Fibroblast of lung (primary cell): ENCODE measurements around the gene TBX10. TPM values are rescaled to one million over a fixed set of nuclear protein-coding genes. Genes with fewer than 3 reads are reported as not detected.

Source experiments
- DNase-seq, 2 donors: peaks; one replicate each; pipeline versions ENCODE4 v3.0.0 to v3.0.0-alpha.2; 2010; ENCODE audit warnings: low read depth in 2 of 2
- H2AFZ ChIP-seq: 2 replicates; pipeline ENCODE4 v1.5.1; 2012; ENCODE audit warnings: low read length, control low read depth, inconsistent platforms
- H3K27ac ChIP-seq: 2 replicates; pipeline ENCODE4 v1.5.1; 2011; ENCODE audit warnings: low read length, control low read depth; ENCODE audit not compliant: insufficient read depth
- H3K27me3 ChIP-seq: 2 replicates; pipeline ENCODE4 v1.5.1; 2011; ENCODE audit warnings: mild to moderate bottlenecking, low read length; ENCODE audit not compliant: control insufficient read depth, insufficient read depth
- H3K36me3 ChIP-seq: 2 replicates; pipeline ENCODE4 v1.5.1; 2011; ENCODE audit warnings: low read length; ENCODE audit not compliant: control insufficient read depth, insufficient read depth
- H3K4me1 ChIP-seq: 2 replicates; pipeline ENCODE4 v1.5.1; 2011; ENCODE audit warnings: low read length; ENCODE audit not compliant: control insufficient read depth, insufficient read depth; ENCODE audit errors: extremely low read depth
- H3K4me2 ChIP-seq: 2 replicates; pipeline ENCODE4 v1.5.1; 2011; ENCODE audit warnings: low read length, control low read depth; ENCODE audit not compliant: insufficient read depth; ENCODE audit errors: extremely low read depth
- H3K4me3 ChIP-seq, 4 experiments: fragments of 200-600 bp in 1 of 4; sonication (generic) in 1 of 4; replicated peaks in 1 of 4; 2 replicates each; pipeline ENCODE4 v1.5.1; 2011 to 2016; ENCODE audit warnings: low read length in 4 of 4, low read depth in 3 of 4, mild to moderate bottlenecking in 3 of 4, control low read depth in 2 of 4, inconsistent platforms in 1 of 4, mixed read lengths in 1 of 4; ENCODE audit not compliant: insufficient read depth in 1 of 4; ENCODE audit errors: control extremely low read depth in 1 of 4
- H3K79me2 ChIP-seq: 2 replicates; pipeline ENCODE4 v1.5.1; 2012; ENCODE audit warnings: mild to moderate bottlenecking, low read length, inconsistent platforms; ENCODE audit not compliant: control insufficient read depth, insufficient read depth
- H3K9ac ChIP-seq: 2 replicates; pipeline ENCODE4 v1.5.1; 2011; ENCODE audit warnings: mild to moderate bottlenecking, low read length, control low read depth; ENCODE audit not compliant: insufficient read depth
- H3K9me3 ChIP-seq: 2 replicates; pipeline ENCODE4 v1.5.1; 2012; ENCODE audit warnings: low read depth, low read length; ENCODE audit not compliant: control insufficient read depth, insufficient read depth
- H4K20me1 ChIP-seq: 2 replicates; pipeline ENCODE4 v1.5.1; 2011; ENCODE audit warnings: low read length; ENCODE audit not compliant: control insufficient read depth, insufficient read depth; ENCODE audit errors: extremely low read depth
- EZH2 ChIP-seq: IDR thresholded peaks from 2 replicates; pipeline ENCODE4 v1.5.1; 2012; ENCODE audit warnings: low read length, control low read depth, mild to moderate bottlenecking; ENCODE audit errors: missing control alignments
- polyA plus RNA-seq, 2 donors: library from polyadenylated mRNA; depleted of rRNA in 1 of 2; stranded (reverse) in 1 of 2; unstranded in 1 of 2; fragments of >200 nt; gene quantifications; 2 replicates each; pipeline ENCODE4 v1.2.1, GENCODE V29; 2011 to 2012; ENCODE audit warnings: missing spikeins in 1 of 2
- total RNA-seq: library from RNA; depleted of rRNA; stranded (reverse); fragments of >200 nt; gene quantifications from 2 replicates; pipeline ENCODE4 v1.2.1, GENCODE V29; 2014
- TF ChIP-seq, protein P1 (sequence below), 2 donors: IDR thresholded peaks in 1 of 2; conservative IDR thresholded peaks in 1 of 2; 1 replicate in 1 of 2; 2 replicates in 1 of 2; pipeline ENCODE4 v1.5.1; 2011 to 2012; ENCODE audit warnings: low read length in 2 of 2, control low read depth in 1 of 2, inconsistent platforms in 1 of 2, low read depth in 1 of 2, mild to moderate bottlenecking in 1 of 2

TBX10 gene
- total and polyA plus RNA-seq, 2 donors (not counting 1 experiment from before 2014, with no cell fraction given) = not detected

DNA sequence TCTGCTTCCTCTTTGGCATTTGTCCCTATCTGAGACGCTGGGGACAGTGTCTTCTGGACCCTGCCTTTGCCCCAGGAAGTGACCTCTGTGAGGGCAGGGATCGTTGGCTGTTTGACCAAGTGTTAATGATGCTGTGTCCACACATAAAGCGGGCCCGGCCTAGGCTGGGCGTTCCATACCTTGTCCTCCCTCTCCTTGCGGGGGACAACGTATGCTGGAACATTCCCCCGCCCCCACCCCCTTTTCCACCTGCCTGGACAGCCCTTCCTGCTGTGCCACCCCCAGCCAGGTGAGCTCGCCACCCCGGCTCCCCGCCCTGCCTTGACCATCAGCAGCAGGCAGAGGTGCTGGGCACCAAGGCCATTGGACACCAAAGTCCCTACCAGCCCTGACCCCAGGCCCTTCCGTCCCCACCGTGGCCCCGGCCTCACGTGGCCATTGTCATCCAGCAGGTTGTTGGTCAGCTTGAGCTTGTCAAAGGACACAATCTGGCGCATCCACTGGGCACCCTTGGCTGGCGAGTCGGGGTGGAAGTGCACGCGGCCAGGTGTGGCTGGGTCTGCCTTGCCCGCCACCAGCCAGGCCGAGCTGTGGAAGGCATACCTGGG lies 5.7 kb downstream of the TBX10 start:
- Histone ChIP-seq H3K4me2 (no peak overlapping the region), H3K36me3 (no peaks in the 10 kb centered on the region), H3K4me3 (no peak overlapping the region), H3K9me3 (no peaks in the 10 kb centered on the region), H2AFZ (no peak overlapping the region), H3K9ac (no peak overlapping the region), H3K79me2 (no peaks in the 10 kb centered on the region), H3K27ac (no peak overlapping the region), H3K4me1 (peaks cover 3% of the 10 kb centered on the region), H4K20me1 (no peaks in the 10 kb centered on the region), H3K27me3 (no peaks in the 10 kb centered on the region)
- DNase-seq = no peak
- TF ChIP-seq, protein P1, sequence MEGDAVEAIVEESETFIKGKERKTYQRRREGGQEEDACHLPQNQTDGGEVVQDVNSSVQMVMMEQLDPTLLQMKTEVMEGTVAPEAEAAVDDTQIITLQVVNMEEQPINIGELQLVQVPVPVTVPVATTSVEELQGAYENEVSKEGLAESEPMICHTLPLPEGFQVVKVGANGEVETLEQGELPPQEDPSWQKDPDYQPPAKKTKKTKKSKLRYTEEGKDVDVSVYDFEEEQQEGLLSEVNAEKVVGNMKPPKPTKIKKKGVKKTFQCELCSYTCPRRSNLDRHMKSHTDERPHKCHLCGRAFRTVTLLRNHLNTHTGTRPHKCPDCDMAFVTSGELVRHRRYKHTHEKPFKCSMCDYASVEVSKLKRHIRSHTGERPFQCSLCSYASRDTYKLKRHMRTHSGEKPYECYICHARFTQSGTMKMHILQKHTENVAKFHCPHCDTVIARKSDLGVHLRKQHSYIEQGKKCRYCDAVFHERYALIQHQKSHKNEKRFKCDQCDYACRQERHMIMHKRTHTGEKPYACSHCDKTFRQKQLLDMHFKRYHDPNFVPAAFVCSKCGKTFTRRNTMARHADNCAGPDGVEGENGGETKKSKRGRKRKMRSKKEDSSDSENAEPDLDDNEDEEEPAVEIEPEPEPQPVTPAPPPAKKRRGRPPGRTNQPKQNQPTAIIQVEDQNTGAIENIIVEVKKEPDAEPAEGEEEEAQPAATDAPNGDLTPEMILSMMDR (conservative IDR thresholded peaks at IDR 0.05 in 1 of 2, IDR thresholded peaks at IDR 0.05 in 1 of 2; ENCODE audit: low read depth in 1 of 2, low read length in 2 of 2) = no peak
- no peak for TF ChIP-seq EZH2

DNA sequence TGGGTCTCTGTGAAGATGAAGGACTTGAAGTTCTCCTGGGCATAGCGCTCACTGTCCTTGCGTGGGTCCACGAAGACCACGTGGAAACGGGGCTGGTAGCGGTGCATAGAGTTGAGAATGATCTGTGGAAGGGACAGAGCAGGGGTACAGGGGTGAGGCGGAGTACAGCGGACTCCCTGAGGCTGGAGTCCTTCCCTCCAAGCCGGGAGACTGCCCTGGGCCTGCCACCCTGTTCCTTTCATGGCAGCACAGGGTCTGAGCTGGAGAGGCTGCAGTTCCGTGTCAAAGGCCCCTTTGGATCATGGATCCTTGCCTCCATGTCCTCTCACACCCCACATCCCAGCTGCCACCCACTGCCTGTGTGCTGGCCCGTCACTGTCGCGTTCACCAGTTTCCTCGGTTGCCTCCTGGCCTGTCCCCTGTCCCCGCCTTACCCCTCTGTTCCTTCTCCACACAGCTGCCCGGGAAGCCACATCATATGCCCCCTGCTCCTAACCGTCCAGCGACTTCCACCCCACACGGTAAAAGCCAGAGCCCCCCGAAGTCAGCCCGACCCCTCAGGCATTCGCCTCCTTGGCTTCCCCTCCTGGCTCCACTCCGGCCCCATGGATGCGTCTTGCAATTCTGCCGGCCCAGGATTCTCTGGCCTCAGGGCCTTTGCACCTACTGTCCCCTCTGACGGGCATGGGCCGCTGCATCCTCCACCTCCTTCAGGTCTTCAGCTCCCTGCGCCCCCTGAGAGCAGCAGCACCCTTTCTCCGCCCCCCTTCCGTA lies 6.4 kb downstream of the TBX10 start:
- Histone ChIP-seq H4K20me1 (no peaks in the 10 kb centered on the region), H3K9me3 (no peaks in the 10 kb centered on the region), H3K27ac (no peak overlapping the region), H3K4me1 (peaks cover 3% of the 10 kb centered on the region), H3K4me3 (no peak overlapping the region), H3K9ac (no peak overlapping the region), H3K27me3 (no peaks in the 10 kb centered on the region), H3K79me2 (no peaks in the 10 kb centered on the region), H3K36me3 (no peaks in the 10 kb centered on the region), H3K4me2 (no peak overlapping the region), H2AFZ (no peak overlapping the region)
- no peak for TF ChIP-seq EZH2
- TF ChIP-seq, protein P1 (conservative IDR thresholded peaks at IDR 0.05 in 1 of 2, IDR thresholded peaks at IDR 0.05 in 1 of 2; ENCODE audit: low read depth in 1 of 2, low read length in 2 of 2) = no peak
- DNase-seq = no peak

DNA sequence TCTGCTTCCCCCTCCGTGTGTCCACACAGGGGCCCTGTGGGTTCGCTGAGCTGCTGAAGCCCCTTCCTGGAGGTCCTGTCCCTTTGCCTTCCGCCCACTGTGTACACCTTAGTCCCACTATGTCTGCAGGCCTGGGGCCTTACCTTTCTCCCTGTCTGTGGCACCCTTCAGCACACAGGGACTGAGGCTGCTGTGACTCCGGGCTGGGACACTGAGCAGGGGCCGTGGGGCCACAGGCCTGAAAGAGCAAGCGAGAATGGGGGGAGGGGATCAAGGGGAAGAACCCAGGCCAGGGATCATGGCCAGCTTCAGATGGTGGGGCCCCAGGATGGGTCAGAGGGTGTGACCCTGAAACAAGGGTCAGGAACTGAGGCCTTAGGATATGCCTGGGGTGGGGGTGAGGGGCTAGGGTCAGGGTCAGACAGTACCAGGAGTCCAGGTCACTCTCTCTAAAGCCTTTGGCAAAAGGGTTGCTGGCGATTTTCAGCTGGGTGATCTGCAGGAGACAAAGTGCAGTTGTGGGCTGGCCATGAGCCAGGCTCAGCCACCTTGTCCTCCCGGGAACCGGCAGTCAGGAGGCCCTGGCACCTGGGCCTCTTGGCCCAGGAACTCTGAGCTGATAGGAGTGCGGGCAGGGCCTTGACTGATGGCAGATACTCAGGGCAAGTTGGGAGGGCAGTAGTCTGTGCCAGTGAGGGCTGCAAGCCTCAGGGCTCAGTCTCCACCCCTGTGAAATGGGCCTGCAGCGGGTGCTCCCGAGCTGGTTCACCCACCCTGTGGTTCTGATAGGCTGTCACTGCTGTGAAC lies 7.2 kb downstream of the TBX10 start:
- Histone ChIP-seq H3K9me3 (no peaks in the 10 kb centered on the region), H3K36me3 (no peaks in the 10 kb centered on the region), H3K27ac (no peak overlapping the region), H3K27me3 (no peaks in the 10 kb centered on the region), H3K4me3 (no peak overlapping the region), H2AFZ (no peak overlapping the region), H3K9ac (no peak overlapping the region), H3K4me1 (peaks cover 3% of the 10 kb centered on the region), H3K79me2 (no peaks in the 10 kb centered on the region), H3K4me2 (no peak overlapping the region), H4K20me1 (no peaks in the 10 kb centered on the region)
- TF ChIP-seq EZH2 = no peak
- TF ChIP-seq, protein P1 (conservative IDR thresholded peaks at IDR 0.05 in 1 of 2, IDR thresholded peaks at IDR 0.05 in 1 of 2; ENCODE audit: low read depth in 1 of 2, low read length in 2 of 2) = no peak
- DNase-seq = no peak
